ENCODE measurements around the gene TMEM175. TPM values are rescaled to one million over a fixed set of nuclear protein-coding genes. Genes with fewer than 3 reads are reported as not detected.
A peak's percentile ranks its signal among the peaks of the same experiment; 100 is the strongest.

TMEM175 gene
- total RNA-seq, 3 donors from 2014 or later = 30.1 to 39.0 (median 37.5) TPM

- no peaks in the 10 kb centered on the region for H3K4me1 ChIP-seq (ENCODE audit: low read depth)
Measured at GRCh38 chr4:906339-907102, 25.7 kb upstream of the TMEM175 start.

GRCh38 chr4:907103-907400 is 25.2 kb upstream of the TMEM175 start:
- TF ChIP-seq, protein P1, sequence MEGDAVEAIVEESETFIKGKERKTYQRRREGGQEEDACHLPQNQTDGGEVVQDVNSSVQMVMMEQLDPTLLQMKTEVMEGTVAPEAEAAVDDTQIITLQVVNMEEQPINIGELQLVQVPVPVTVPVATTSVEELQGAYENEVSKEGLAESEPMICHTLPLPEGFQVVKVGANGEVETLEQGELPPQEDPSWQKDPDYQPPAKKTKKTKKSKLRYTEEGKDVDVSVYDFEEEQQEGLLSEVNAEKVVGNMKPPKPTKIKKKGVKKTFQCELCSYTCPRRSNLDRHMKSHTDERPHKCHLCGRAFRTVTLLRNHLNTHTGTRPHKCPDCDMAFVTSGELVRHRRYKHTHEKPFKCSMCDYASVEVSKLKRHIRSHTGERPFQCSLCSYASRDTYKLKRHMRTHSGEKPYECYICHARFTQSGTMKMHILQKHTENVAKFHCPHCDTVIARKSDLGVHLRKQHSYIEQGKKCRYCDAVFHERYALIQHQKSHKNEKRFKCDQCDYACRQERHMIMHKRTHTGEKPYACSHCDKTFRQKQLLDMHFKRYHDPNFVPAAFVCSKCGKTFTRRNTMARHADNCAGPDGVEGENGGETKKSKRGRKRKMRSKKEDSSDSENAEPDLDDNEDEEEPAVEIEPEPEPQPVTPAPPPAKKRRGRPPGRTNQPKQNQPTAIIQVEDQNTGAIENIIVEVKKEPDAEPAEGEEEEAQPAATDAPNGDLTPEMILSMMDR (IDR thresholded peaks at IDR 0.05) = no peak
- Histone ChIP-seq H3K4me1 (ENCODE audit: low read depth) (no peaks in the 10 kb centered on the region), H3K36me3 (ENCODE audit: low read depth) (no peaks in the 10 kb centered on the region), H3K9me3 (no peaks in the 10 kb centered on the region), H3K4me3 (no peak overlapping the region)
- DNase-seq = no peak
- ATAC-seq = no peak
- intact Hi-C loops (cut with DNase I, micrococcal nuclease) = no loop called here

More at GRCh38 chr4:906339-907102, 25.7 kb upstream of the TMEM175 start:
- intact Hi-C loops (cut with DNase I, micrococcal nuclease) = no loop called here
- DNase-seq (no peak), ATAC-seq (no peak)
- no peak overlapping the region for H3K4me3 ChIP-seq
- no peaks in the 10 kb centered on the region for H3K36me3 ChIP-seq (ENCODE audit: low read depth)
- TF ChIP-seq, protein P1 (IDR thresholded peaks at IDR 0.05) = no peak
- H3K9me3 ChIP-seq = no peaks in the 10 kb centered on the region

GRCh38 chr4:907691-908425 is 24.4 kb upstream of the TMEM175 start:
- Histone ChIP-seq H3K4me3 (no peak overlapping the region), H3K4me1 (ENCODE audit: low read depth) (no peaks in the 10 kb centered on the region), H3K36me3 (ENCODE audit: low read depth) (no peaks in the 10 kb centered on the region), H3K9me3 (no peaks in the 10 kb centered on the region)
- TF ChIP-seq, protein P1 (IDR thresholded peaks at IDR 0.05) = no peak
- ATAC-seq (no peak), DNase-seq (no peak)
- intact Hi-C loops (cut with DNase I, micrococcal nuclease) = no loop called here

DNA sequence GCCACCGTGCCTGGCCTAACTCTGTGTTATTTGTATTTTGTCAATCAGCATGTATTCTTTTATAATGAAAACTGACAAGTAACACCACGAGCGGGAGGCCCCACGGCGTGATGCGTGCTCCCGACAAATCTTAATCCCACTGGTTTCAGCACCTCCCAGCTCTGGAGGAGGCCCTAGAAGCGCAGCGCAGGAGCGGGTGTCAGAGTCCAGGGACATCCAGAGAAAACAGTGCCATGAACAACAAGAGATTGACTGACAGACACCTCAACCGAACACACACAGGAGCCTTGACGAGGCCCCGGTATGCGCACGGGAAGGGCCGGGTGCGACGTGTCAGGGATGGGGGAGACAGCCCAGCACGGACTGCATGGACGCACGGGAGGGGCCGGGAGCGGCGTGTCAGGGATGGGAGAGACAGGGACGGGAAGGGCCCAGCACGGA is 23.1 kb upstream of the TMEM175 start:
- TF ChIP-seq, protein P1 (IDR thresholded peaks at IDR 0.05) = no peak
- intact Hi-C loops (cut with DNase I, micrococcal nuclease) = no loop called here
- no peaks in the 10 kb centered on the region for H3K36me3 ChIP-seq (ENCODE audit: low read depth)
- DNase-seq (peak in 1 of 3 donors; percentile 34), ATAC-seq (no peak)
- H3K4me1 ChIP-seq (ENCODE audit: low read depth) = no peaks in the 10 kb centered on the region
- no peak overlapping the region for H3K4me3 ChIP-seq
- H3K9me3 ChIP-seq = no peaks in the 10 kb centered on the region

GRCh38 chr4:909821-910220 is 22.4 kb upstream of the TMEM175 start:
- no peaks in the 10 kb centered on the region for H3K36me3 ChIP-seq (ENCODE audit: low read depth)

More at GRCh38 chr4:909821-910220, 22.4 kb upstream of the TMEM175 start:
- DNase-seq (peak in 2 of 3 donors; percentile 17 to 37), ATAC-seq (no peak)
- H3K9me3 ChIP-seq = no peaks in the 10 kb centered on the region
- H3K4me1 ChIP-seq (ENCODE audit: low read depth) = no peaks in the 10 kb centered on the region
- intact Hi-C loops (cut with DNase I, micrococcal nuclease) = no loop called here
- no peak overlapping the region for H3K4me3 ChIP-seq
- TF ChIP-seq, protein P1 (IDR thresholded peaks at IDR 0.05) = no peak

Measured in mucosa of descending colon (tissue), 3 donors.